T-helper 2 cell treated with Interferon-gamma antibody and Interleukin-4, amounts not matched to agents 5 μg/mL and 100 μg/mL, for 36 hours (primary cell): ENCODE results near the gene CHRNB1.
A peak's percentile ranks its signal among the peaks of the same experiment; 100 is the strongest.

Experiments
- DNase-seq: peaks from one replicate; pipeline ENCODE4 v3.0.0; 2021; ENCODE audit warnings: low spot score
- H3K27ac Mint-ChIP-seq: one replicate; pipeline ENCODE4 v1.8.0; 2021; ENCODE audit warnings: mild to moderate bottlenecking, mixed read lengths
- H3K27me3 Mint-ChIP-seq: one replicate; pipeline ENCODE4 v1.8.0; 2021; ENCODE audit warnings: low read depth, mixed read lengths
- H3K36me3 Mint-ChIP-seq: one replicate; pipeline ENCODE4 v1.8.0; 2021; ENCODE audit warnings: low read depth, mixed read lengths
- H3K4me1 Mint-ChIP-seq: one replicate; pipeline ENCODE4 v1.8.0; 2021; ENCODE audit warnings: low read depth, mixed read lengths
- H3K4me3 Mint-ChIP-seq: one replicate; pipeline ENCODE4 v1.8.0; 2022; ENCODE audit warnings: mild to moderate bottlenecking, moderate library complexity, mixed read lengths
- H3K9me3 Mint-ChIP-seq: one replicate; pipeline ENCODE4 v1.8.0; 2021; ENCODE audit warnings: mixed read lengths

The CHRNB1 gene

GRCh38 chr17:7438656-7439460 lies 6.0 kb upstream of the CHRNB1 start:
- no peak for DNase-seq
- Mint-ChIP-seq H3K4me3 (peak overlapping the region; percentile 76), H3K9me3 (no peaks in the 10 kb centered on the region), H3K27ac (no peak overlapping the region), H3K36me3 (peaks cover 15% of the 10 kb centered on the region), H3K27me3 (peaks cover 42% of the 10 kb centered on the region), H3K4me1 (peaks cover 27% of the 10 kb centered on the region)

DNA sequence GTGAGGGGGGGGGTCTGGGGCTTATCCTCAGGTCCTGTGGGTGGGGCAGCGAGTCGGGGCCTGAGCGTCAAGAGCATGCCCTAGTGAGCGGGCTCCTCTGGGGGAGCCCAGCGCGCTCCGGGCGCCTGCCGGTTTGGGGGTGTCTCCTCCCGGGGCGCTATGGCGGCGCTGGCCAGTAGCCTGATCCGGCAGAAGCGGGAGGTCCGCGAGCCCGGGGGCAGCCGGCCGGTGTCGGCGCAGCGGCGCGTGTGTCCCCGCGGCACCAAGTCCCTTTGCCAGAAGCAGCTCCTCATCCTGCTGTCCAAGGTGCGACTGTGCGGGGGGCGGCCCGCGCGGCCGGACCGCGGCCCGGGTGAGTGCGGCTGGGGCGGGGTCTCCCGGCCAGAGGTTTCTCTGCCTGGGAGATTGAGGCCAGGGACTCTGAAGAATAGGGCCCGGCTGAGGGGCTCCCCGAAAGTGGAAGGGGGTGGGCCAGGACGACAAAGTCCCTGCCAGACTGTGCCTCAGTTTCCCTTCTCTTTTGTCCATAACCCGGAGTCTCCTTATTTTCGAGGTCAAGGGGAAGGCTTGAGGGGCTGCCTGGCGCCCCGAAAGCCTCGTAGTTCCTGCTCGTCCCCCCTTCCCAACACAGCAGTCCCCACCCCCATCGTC lies 5.3 kb upstream of the CHRNB1 start, which contains the start of gene FGF11:
Gene FGF11, plus strand, starts transcription at position 51 of the 651 bp plus-strand sequence. Its CDS starts 109 bp downstream, at position 160.
- Mint-ChIP-seq H3K27ac (peak within 1 kb of the TSS; percentile 75), H3K4me3 (peak within 1 kb of the TSS; percentile 88), H3K4me1 (peaks cover 27% of the 10 kb centered on the region), H3K9me3 (no peaks in the 10 kb centered on the region), H3K27me3 (peaks cover 49% of the 10 kb centered on the region), H3K36me3 (peaks cover 17% of the 10 kb centered on the region)
- peak; percentile 12 for DNase-seq

- Mint-ChIP-seq H3K27me3 (peaks cover 55% of the 10 kb centered on the region), H3K4me3 (peak overlapping the region; percentile 88), H3K36me3 (peaks cover 17% of the 10 kb centered on the region), H3K9me3 (no peaks in the 10 kb centered on the region), H3K27ac (peak overlapping the region; percentile 75), H3K4me1 (peaks cover 27% of the 10 kb centered on the region)
- peak; percentile 55 for DNase-seq
Observed at GRCh38 chr17:7440113-7440833, 4.6 kb upstream of the CHRNB1 start.

DNA sequence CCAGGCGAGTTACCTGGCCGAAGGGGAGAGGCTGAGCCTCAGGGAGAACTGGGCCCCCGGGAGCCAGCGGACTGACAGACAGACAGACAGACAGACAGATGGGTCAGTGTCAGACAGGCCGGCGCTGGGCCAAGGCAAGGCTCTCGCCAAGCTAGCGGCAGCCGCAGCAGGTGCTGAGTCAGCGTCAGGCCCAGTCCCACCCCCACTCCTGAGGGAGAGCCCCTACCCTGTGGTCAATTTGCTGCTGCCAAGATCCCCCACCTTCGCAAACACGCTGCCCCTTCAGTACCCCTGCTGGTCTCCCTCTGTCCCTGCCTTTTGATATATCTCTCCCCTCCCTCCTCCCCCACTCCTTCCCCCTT lies 4.0 kb upstream of the CHRNB1 start:
- Mint-ChIP-seq H3K27ac (no peak overlapping the region), H3K4me3 (peak overlapping the region; percentile 88), H3K27me3 (peaks cover 60% of the 10 kb centered on the region), H3K4me1 (peaks cover 32% of the 10 kb centered on the region), H3K9me3 (no peaks in the 10 kb centered on the region), H3K36me3 (peaks cover 21% of the 10 kb centered on the region)
- DNase-seq = peak; percentile 20

GRCh38 chr17:7441266-7441665 lies 3.6 kb upstream of the CHRNB1 start:
- H3K36me3 Mint-ChIP-seq = peaks cover 21% of the 10 kb centered on the region
- H3K27me3 Mint-ChIP-seq = peaks cover 62% of the 10 kb centered on the region

GRCh38 chr17:7442142-7442541 lies 2.7 kb upstream of the CHRNB1 start:
- DNase-seq = no peak
- Mint-ChIP-seq H3K27me3 (peaks cover 65% of the 10 kb centered on the region), H3K4me3 (no peak overlapping the region), H3K27ac (no peak overlapping the region), H3K9me3 (no peaks in the 10 kb centered on the region), H3K4me1 (peaks cover 33% of the 10 kb centered on the region), H3K36me3 (peaks cover 20% of the 10 kb centered on the region)

More at GRCh38 chr17:7441266-7441665, 3.6 kb upstream of the CHRNB1 start:
- H3K4me3 Mint-ChIP-seq = peak overlapping the region; percentile 45
- no peak for DNase-seq
- H3K27ac Mint-ChIP-seq = no peak overlapping the region
- H3K4me1 Mint-ChIP-seq = peaks cover 34% of the 10 kb centered on the region
- H3K9me3 Mint-ChIP-seq = no peaks in the 10 kb centered on the region

DNA sequence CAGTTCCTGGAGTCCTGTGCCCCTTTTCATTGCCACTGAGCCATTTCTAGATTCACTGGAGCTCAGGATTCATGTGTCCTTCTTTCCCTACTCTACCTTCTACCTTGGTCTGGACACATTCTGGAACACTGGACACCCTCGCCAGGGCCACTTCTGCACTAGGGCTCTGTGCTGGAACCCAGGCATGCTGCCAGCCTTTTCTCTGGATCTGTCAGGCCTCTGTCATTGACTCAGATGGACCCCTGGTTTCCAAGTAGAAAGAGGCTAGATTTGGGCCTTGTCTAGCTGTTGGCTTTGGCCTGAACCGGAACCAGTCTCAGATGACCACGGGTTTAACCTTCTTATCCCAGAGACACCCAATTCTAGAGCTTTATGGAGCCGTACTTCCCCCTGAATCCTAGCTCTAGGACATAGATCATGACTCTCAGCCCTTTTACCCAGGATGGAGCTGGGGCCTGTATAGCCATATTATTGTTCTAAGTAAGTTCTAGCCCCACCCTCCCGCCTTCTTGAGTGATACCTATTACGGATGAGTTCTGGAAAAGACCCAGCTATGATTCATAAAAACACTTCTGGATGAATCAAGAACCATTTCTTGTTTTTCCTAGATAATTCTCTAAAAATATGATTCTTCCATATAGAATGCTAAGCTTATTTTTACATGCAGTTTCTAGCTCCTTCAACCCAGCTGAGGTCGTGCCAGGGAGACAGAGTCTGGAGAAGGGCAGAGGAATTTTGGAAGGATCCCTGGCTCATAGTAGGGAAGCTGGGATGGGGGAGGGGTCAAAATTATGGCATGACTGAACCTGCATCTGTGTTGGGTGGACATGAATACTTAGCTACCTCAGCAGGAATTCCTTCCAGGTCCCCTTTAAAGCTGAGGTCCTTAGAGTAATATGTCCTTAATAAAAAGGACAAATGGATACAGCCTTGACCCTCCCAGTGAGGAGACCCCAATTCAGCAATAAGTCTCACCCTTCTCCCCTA lies 1.1 kb upstream of the CHRNB1 start:
- Mint-ChIP-seq H3K27me3 (peaks cover 60% of the 10 kb centered on the region), H3K4me1 (peaks cover 26% of the 10 kb centered on the region), H3K36me3 (peaks cover 21% of the 10 kb centered on the region), H3K27ac (no peak overlapping the region), H3K9me3 (no peaks in the 10 kb centered on the region), H3K4me3 (no peak overlapping the region)
- no peak for DNase-seq

GRCh38 chr17:7445619-7445968 lies 733 bp downstream of the CHRNB1 start:
- peaks cover 50% of the 10 kb centered on the region for H3K27me3 Mint-ChIP-seq
- no peak overlapping the region for H3K27ac Mint-ChIP-seq
- peaks cover 18% of the 10 kb centered on the region for H3K4me1 Mint-ChIP-seq
- no peaks in the 10 kb centered on the region for H3K9me3 Mint-ChIP-seq
- peak overlapping the region; percentile 80 for H3K4me3 Mint-ChIP-seq
- peaks cover 20% of the 10 kb centered on the region for H3K36me3 Mint-ChIP-seq
- peak; percentile 17 for DNase-seq

GRCh38 chr17:7448461-7448860 lies 3.6 kb downstream of the CHRNB1 start:
- no peak overlapping the region for H3K4me3 Mint-ChIP-seq
- H3K9me3 Mint-ChIP-seq = no peaks in the 10 kb centered on the region
- no peak overlapping the region for H3K27ac Mint-ChIP-seq
- DNase-seq = no peak
- H3K36me3 Mint-ChIP-seq = peaks cover 21% of the 10 kb centered on the region
- H3K27me3 Mint-ChIP-seq = peaks cover 33% of the 10 kb centered on the region
- H3K4me1 Mint-ChIP-seq = peaks cover 16% of the 10 kb centered on the region

- no peaks in the 10 kb centered on the region for H3K27me3 Mint-ChIP-seq
- H3K4me3 Mint-ChIP-seq = no peak overlapping the region
- H3K4me1 Mint-ChIP-seq = peaks cover 6% of the 10 kb centered on the region
- no peaks in the 10 kb centered on the region for H3K9me3 Mint-ChIP-seq
- DNase-seq = no peak
- H3K36me3 Mint-ChIP-seq = peaks cover 18% of the 10 kb centered on the region
- H3K27ac Mint-ChIP-seq = no peak overlapping the region
Observed at GRCh38 chr17:7459961-7460545, 15.2 kb downstream of the CHRNB1 start.

DNA sequence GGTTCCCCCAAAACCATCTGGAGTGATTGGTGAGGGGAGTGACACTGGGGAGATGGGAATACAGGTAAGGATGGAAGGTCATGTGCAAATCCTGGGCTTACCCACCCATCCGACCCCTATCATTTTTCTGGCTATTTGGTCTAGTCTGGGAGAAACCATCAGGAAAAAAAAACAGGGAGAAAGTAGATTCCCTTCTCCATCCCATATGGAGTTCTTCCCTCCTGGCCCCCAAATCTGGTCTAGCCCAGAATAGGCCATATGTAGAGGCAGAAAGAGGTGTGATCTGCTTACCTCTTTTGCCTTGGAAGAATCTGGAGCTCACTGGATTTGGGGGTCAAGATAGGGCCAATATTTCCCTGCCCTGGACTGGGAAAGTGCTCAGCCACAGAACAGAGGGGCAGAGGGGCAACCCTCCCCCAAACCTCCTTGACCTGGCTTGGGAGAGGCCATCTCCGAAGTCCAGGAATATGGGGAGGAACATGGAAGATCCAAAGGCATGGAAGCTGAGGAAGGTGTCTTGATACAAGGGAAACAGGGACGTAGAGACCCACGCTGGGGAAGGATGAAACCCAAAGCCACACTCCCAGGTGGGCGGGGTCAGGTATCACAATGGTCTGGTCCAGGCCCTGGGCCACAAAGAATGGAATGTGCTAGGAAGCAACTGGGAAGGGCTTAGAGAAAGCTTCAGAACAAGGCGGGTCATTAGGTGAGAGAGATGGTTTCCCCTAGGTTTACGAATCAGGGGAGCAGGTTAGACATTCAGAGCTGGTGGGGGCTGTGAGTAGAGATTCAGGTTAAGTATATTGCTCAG lies 16.2 kb downstream of the CHRNB1 start:
- Mint-ChIP-seq H3K9me3 (no peaks in the 10 kb centered on the region), H3K4me1 (peaks cover 6% of the 10 kb centered on the region), H3K27ac (no peak overlapping the region), H3K4me3 (no peak overlapping the region), H3K27me3 (no peaks in the 10 kb centered on the region), H3K36me3 (peaks cover 17% of the 10 kb centered on the region)
- no peak for DNase-seq
